PC-9 (cell line): Measurements from ENCODE around the gene TNFSF11. TPM values are rescaled to one million over a fixed set of nuclear protein-coding genes. Genes with fewer than 3 reads are reported as not detected.

ENCODE experiments used
- BruUV-seq: library from RNA; stranded (reverse); fragments of 400-500 nt; replicated peaks from 2 replicates; lab custom pipeline; 2021; lab: Mats Ljungman, UMichigan
- CTCF ChIA-PET: fragments of 300-600 bp; sonication (Branson Sonifier 250); formaldehyde crosslinking; loops from one replicate; lab custom pipeline; 2022; ENCODE audit warnings: antibody characterized with exemption; lab: Charles Lee
- POLR2A ChIA-PET: fragments of 300-600 bp; sonication (Branson Sonifier 250); formaldehyde crosslinking; loops from one replicate; lab custom pipeline; 2022; ENCODE audit warnings: antibody characterized with exemption; ENCODE audit not compliant: unreplicated experiment; lab: Charles Lee
- DNase-seq, 2 experiments: peaks; one replicate each; pipeline versions ENCODE4 v3.0.0 to v3.0.0-alpha.2; 2015 to 2022; ENCODE audit warnings: mixed read lengths in 1 of 2
- H2AFZ ChIP-seq: fragments of 200-600 bp; sonication (generic); 2 replicates; pipeline ENCODE4 v1.8.1; 2017; ENCODE audit warnings: antibody characterized with exemption
- H3F3A ChIP-seq: fragments of 200-600 bp; sonication (generic); 2 replicates; pipeline ENCODE4 v1.8.1; 2017; ENCODE audit warnings: antibody characterized with exemption, mild to moderate bottlenecking, low read depth; ENCODE audit not compliant: insufficient read depth
- H3K27ac ChIP-seq: fragments of 200-600 bp; sonication (generic); 2 replicates; pipeline ENCODE4 v1.6.1; 2016; ENCODE audit warnings: mixed run types
- H3K27me3 ChIP-seq: fragments of 200-600 bp; sonication (generic); 2 replicates; pipeline ENCODE4 v1.6.1; 2016; ENCODE audit warnings: low read depth, mixed run types; ENCODE audit not compliant: insufficient read depth
- H3K36me3 ChIP-seq: fragments of 200-600 bp; sonication (generic); 2 replicates; pipeline ENCODE4 v1.6.1; 2016; ENCODE audit warnings: low read depth, mixed run types
- H3K4me1 ChIP-seq: fragments of 200-600 bp; sonication (generic); replicated peaks from 2 replicates; pipeline ENCODE4 v1.6.1; 2016; ENCODE audit warnings: mixed run types; ENCODE audit not compliant: insufficient read depth
- H3K4me2 ChIP-seq: fragments of 200-600 bp; sonication (generic); 2 replicates; pipeline ENCODE4 v1.6.1; 2017; ENCODE audit warnings: mixed run types
- H3K4me3 ChIP-seq: fragments of 200-600 bp; sonication (generic); 2 replicates; pipeline ENCODE4 v1.6.1; 2016; ENCODE audit warnings: mixed run types
- H3K79me2 ChIP-seq: fragments of 200-600 bp; sonication (generic); 2 replicates; pipeline ENCODE4 v1.6.1; 2017; ENCODE audit warnings: low read depth, mixed run types
- H3K9me2 ChIP-seq: fragments of 200-600 bp; sonication (generic); 2 replicates; pipeline ENCODE4 v1.8.1; 2017; ENCODE audit warnings: mild to moderate bottlenecking; ENCODE audit not compliant: insufficient read depth
- H3K9me3 ChIP-seq: fragments of 200-600 bp; sonication (generic); 2 replicates; pipeline ENCODE4 v1.8.1; 2016; ENCODE audit warnings: low read depth; ENCODE audit not compliant: insufficient read depth
- H4K20me1 ChIP-seq: fragments of 200-600 bp; sonication (generic); 2 replicates; pipeline ENCODE4 v1.8.1; 2017; ENCODE audit not compliant: insufficient read depth
- EZH2 ChIP-seq: fragments of 200-600 bp; sonication (generic); IDR thresholded peaks from 2 replicates; pipeline ENCODE4 v1.8.0; 2017; ENCODE audit warnings: antibody characterized with exemption, low read depth
- intact Hi-C: fragments of 100-400 bp; cut with micrococcal nuclease; formaldehyde crosslinking; loops from one replicate; pipeline ENCODE4 v1.10.0; 2022; ENCODE audit not compliant: unreplicated experiment
- total RNA-seq: library from RNA; stranded (reverse); gene quantifications from 2 replicates; pipeline ENCODE4 v1.2.3, GENCODE V29; 2021
- TF ChIP-seq, protein P1 (sequence below): fragments of 200-600 bp; sonication (generic); conservative IDR thresholded peaks from 2 replicates; pipeline ENCODE4 v1.6.1; 2017; ENCODE audit warnings: mixed run types, antibody characterized with exemption, mild to moderate bottlenecking, moderate library complexity

The TNFSF11 gene
- total RNA-seq, 1 experiment from 2014 or later = not detected

DNA sequence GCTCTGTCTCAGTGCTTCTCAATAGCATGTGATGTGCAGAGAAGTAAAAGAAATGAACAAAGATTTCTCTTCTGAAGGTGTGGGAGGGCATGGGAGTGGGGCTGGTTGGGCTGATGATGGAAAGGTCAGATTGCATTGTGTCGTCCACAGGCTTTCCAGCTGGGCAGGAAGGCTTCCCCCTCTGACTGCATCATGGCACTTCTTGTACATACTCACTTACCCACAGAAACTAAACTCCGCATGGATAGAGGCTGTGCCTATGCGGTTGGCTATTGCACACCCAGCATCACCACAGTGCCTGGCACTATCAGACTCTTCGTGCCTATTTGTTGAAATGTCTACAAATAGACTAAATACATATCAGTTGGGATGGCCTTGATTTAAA is 24.4 kb upstream of the TNFSF11 start:
- H3K36me3 ChIP-seq = no peaks in the 10 kb centered on the region
- H3K79me2 ChIP-seq = no peaks in the 10 kb centered on the region
- DNase-seq = no peak
- no TSS peak for BruUV-seq
- no peak overlapping the region for H3K4me3 ChIP-seq
- H3K27ac ChIP-seq = no peak overlapping the region
- peaks cover 6% of the 10 kb centered on the region; the same call in 1 of the 2 replicates for H3K4me1 ChIP-seq
- H4K20me1 ChIP-seq = no peaks in the 10 kb centered on the region
- TF ChIP-seq, protein P1, sequence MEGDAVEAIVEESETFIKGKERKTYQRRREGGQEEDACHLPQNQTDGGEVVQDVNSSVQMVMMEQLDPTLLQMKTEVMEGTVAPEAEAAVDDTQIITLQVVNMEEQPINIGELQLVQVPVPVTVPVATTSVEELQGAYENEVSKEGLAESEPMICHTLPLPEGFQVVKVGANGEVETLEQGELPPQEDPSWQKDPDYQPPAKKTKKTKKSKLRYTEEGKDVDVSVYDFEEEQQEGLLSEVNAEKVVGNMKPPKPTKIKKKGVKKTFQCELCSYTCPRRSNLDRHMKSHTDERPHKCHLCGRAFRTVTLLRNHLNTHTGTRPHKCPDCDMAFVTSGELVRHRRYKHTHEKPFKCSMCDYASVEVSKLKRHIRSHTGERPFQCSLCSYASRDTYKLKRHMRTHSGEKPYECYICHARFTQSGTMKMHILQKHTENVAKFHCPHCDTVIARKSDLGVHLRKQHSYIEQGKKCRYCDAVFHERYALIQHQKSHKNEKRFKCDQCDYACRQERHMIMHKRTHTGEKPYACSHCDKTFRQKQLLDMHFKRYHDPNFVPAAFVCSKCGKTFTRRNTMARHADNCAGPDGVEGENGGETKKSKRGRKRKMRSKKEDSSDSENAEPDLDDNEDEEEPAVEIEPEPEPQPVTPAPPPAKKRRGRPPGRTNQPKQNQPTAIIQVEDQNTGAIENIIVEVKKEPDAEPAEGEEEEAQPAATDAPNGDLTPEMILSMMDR = no peak
- no peak for TF ChIP-seq EZH2
- H2AFZ ChIP-seq = no peak overlapping the region
- ChIA-PET CTCF (no interaction called here), POLR2A (no interaction called here)
- no peaks in the 10 kb centered on the region for H3F3A ChIP-seq
- no peaks in the 10 kb centered on the region for H3K27me3 ChIP-seq
- no peaks in the 10 kb centered on the region for H3K9me2 ChIP-seq
- H3K9me3 ChIP-seq = no peaks in the 10 kb centered on the region
- H3K4me2 ChIP-seq = no peak overlapping the region
- intact Hi-C loops = no loop called here

DNA sequence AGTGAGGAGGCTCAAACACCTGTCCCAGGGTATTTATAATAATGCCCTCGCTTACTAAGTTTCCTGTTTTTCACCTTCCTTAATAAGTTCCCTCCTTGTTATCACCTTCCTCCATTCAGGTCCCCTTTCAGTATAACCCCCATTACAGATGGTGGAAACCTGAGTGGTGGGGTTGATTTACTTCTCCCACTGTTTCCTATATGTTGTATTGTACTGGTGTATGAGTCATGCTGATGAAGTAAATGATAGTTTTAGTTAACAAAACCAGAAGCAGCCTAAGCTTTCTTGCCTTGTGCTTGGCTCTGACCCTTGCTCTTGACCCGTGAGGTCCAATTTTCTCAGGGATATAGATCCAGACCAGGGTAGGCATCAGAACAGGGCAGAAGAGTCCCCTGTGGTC is 22.3 kb upstream of the TNFSF11 start:
- POLR2A ChIA-PET = no interaction called here
- Histone ChIP-seq H3K4me2 (no peak overlapping the region), H3K9me3 (no peaks in the 10 kb centered on the region), H3K4me3 (no peak overlapping the region), H3F3A (no peaks in the 10 kb centered on the region), H2AFZ (no peak overlapping the region), H3K9me2 (no peaks in the 10 kb centered on the region), H3K27me3 (no peaks in the 10 kb centered on the region), H3K79me2 (no peaks in the 10 kb centered on the region), H4K20me1 (no peaks in the 10 kb centered on the region), H3K36me3 (no peaks in the 10 kb centered on the region), H3K27ac (no peak overlapping the region), H3K4me1 (peaks cover 6% of the 10 kb centered on the region; the same call in 1 of the 2 replicates)
- CTCF ChIA-PET = no interaction called here
- TF ChIP-seq, protein P1 = no peak
- TF ChIP-seq EZH2 = no peak
- intact Hi-C loops = no loop called here
- BruUV-seq = no TSS peak
- no peak for DNase-seq

DNA sequence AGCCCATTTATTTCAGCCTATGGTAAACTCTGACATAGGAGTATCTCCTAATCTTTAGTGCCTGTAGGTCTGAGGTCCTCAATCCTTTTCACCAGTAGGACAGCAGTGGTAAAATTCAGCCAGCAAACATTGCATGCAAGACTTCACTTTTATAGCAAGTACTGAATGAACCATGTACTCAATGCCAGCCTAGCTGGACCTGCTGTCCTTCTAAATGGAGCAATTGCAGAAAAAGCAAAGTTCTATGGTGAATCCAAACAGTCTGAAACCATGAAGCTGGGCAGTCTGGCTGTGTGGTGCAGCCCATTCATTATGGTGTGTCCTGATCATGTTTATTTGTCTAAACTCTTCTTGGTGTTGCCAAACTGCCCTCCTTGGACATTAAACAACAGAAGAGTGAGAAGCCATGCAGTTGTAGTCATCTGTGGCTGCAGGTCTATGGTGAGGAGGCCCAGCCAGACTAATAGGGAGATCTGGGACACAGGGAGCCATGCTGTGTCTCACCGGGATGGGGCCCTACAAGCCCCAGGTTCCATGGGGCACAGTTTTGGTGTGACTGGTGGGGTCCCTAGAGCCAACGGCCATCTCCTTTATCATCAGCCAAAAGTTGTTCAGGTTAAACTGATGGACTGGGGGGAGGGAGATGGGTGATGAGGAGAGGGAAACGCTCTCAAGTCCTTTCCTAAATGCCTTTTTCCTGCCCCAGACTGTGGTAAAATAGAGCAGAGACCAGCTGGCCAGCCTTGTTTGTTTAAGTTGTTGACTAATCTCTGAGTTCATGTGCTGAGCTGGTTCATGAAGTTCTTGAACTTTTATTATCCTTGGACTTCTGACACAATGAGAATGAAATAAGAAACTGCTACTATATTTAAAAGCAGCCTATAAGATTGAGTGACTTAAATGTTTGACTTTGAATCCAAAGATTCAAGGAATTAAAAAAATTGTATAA is 20.6 kb upstream of the TNFSF11 start:
- Histone ChIP-seq H3K36me3 (no peaks in the 10 kb centered on the region), H3K27ac (no peak overlapping the region), H3K9me3 (no peaks in the 10 kb centered on the region), H2AFZ (no peak overlapping the region), H3K79me2 (no peaks in the 10 kb centered on the region), H3K4me2 (no peak overlapping the region), H3K4me1 (peaks cover 6% of the 10 kb centered on the region; the same call in 1 of the 2 replicates), H3K4me3 (no peak overlapping the region), H3K27me3 (no peaks in the 10 kb centered on the region), H3F3A (no peaks in the 10 kb centered on the region), H4K20me1 (no peaks in the 10 kb centered on the region), H3K9me2 (no peaks in the 10 kb centered on the region)
- intact Hi-C loops = no loop called here
- ChIA-PET POLR2A (no interaction called here), CTCF (no interaction called here)
- no peak for DNase-seq
- TF ChIP-seq, protein P1 = no peak
- TF ChIP-seq EZH2 = no peak
- no TSS peak for BruUV-seq
